GM08714 (cell line): ENCODE measurements around the gene ADGRV1.
"Not testable (repeated sequence)": the region's sequence is repeated elsewhere in the genome, so short reads cannot be mapped to it uniquely, and the experiment has no call there.

Experiments used
- H3K4me3 ChIP-seq: fragments of 200-500 bp; sonication (Bioruptor generic); 2 replicates; pipeline ENCODE4 v1.5.1; 2014; ENCODE audit warnings: mild to moderate bottlenecking, low read length, inconsistent platforms
- ZNF274 ChIP-seq: IDR thresholded peaks from 2 replicates; pipeline ENCODE4 v1.6.1; 2012; ENCODE audit warnings: mild to moderate bottlenecking, low read depth, low read length

Gene ADGRV1

GRCh38 chr5:90602681-90603080 lies 44.1 kb downstream of the ADGRV1 start:
- no peak for TF ChIP-seq ZNF274

GRCh38 chr5:90606539-90606938 lies 47.9 kb downstream of the ADGRV1 start:
- no peak overlapping the region for H3K4me3 ChIP-seq
- TF ChIP-seq ZNF274, result no peak

More at GRCh38 chr5:90602681-90603080, 44.1 kb downstream of the ADGRV1 start:
- H3K4me3 ChIP-seq, result no peak overlapping the region

GRCh38 chr5:90612919-90613318 lies 54.3 kb downstream of the ADGRV1 start:
- TF ChIP-seq ZNF274, result no peak
- H3K4me3 ChIP-seq, result no peak overlapping the region

GRCh38 chr5:90613459-90613858 lies 54.9 kb downstream of the ADGRV1 start:
- no peak for TF ChIP-seq ZNF274
- H3K4me3 ChIP-seq, result no peak overlapping the region

GRCh38 chr5:90613918-90614504 lies 55.4 kb downstream of the ADGRV1 start:
- no peak for TF ChIP-seq ZNF274

GRCh38 chr5:90615355-90615754 lies 56.8 kb downstream of the ADGRV1 start:
- no peak overlapping the region for H3K4me3 ChIP-seq
- TF ChIP-seq ZNF274, result no peak

More at GRCh38 chr5:90613918-90614504, 55.4 kb downstream of the ADGRV1 start:
- H3K4me3 ChIP-seq, result no peak overlapping the region

GRCh38 chr5:90618071-90618470 lies 59.5 kb downstream of the ADGRV1 start:
- TF ChIP-seq ZNF274, result no peak
- no peak overlapping the region for H3K4me3 ChIP-seq

GRCh38 chr5:90619762-90620161 lies 61.2 kb downstream of the ADGRV1 start:
- H3K4me3 ChIP-seq, result not testable (repeated sequence)

- no peak overlapping the region for H3K4me3 ChIP-seq
- no peak for TF ChIP-seq ZNF274
These were observed 63.3 kb downstream of the ADGRV1 start for GRCh38 chr5:90621848-90622247.

GRCh38 chr5:90626493-90626892 lies 67.9 kb downstream of the ADGRV1 start:
- H3K4me3 ChIP-seq, result no peak overlapping the region
- no peak for TF ChIP-seq ZNF274

- TF ChIP-seq ZNF274, result no peak
- no peak overlapping the region for H3K4me3 ChIP-seq
These were observed 69.9 kb downstream of the ADGRV1 start for GRCh38 chr5:90628492-90628891.

- H3K4me3 ChIP-seq, result no peak overlapping the region
- no peak for TF ChIP-seq ZNF274
These were observed 74.2 kb downstream of the ADGRV1 start for GRCh38 chr5:90632791-90633190.

GRCh38 chr5:90636948-90637347 lies 78.4 kb downstream of the ADGRV1 start:
- no peak overlapping the region for H3K4me3 ChIP-seq
- TF ChIP-seq ZNF274, result no peak

- no peak overlapping the region for H3K4me3 ChIP-seq
- no peak for TF ChIP-seq ZNF274
These were observed 79.1 kb downstream of the ADGRV1 start for GRCh38 chr5:90637731-90638130.

- no peak for TF ChIP-seq ZNF274
- no peak overlapping the region for H3K4me3 ChIP-seq
These were observed 80.3 kb downstream of the ADGRV1 start for GRCh38 chr5:90638878-90639277.

GRCh38 chr5:90640484-90641059 lies 82.0 kb downstream of the ADGRV1 start:
- no peak overlapping the region for H3K4me3 ChIP-seq
- TF ChIP-seq ZNF274, result no peak
